ENCODE data around the gene PCOLCE2. TPM values are rescaled to one million over a fixed set of nuclear protein-coding genes. Genes with fewer than 3 reads are reported as not detected.
A peak's percentile ranks its signal among the peaks of the same experiment; 100 is the strongest.
"Not testable (repeated sequence)": the region's sequence is repeated elsewhere in the genome, so short reads cannot be mapped to it uniquely, and the experiment has no call there.

The PCOLCE2 gene
- polyA plus RNA-seq, 3 donors: 6.5 to 7.7 (median 6.9) TPM

DNA sequence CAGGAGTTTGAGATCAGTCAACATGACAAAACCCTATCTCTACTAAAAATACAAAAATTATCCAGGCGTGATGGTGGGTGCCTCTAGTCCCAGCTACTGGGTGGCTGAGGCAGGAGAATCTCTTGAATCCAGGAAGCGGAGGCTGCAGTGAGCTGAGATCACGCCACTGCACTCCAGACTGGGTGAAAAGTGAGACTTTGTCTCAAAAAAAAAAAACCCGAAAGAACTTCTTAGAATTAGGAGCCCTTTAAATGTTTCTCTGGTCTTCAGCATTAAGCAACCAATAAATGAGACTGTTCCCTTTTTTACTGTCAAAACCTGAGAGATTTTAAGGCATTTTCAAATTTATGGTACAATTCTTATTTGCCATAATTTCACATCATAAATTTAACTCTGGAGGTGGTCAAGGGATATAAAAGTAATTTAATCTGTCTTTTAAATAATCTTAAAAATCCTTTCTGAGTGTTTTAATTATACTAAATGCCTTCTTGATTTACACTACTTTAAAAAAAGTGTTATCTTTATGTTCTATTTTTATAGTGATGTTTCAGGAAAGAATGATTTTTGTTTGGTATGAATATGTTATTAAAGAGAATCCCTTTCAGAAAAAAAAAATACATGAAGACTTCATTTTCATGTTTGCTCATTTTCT lies 10.1 kb downstream of the PCOLCE2 start:
- DNase-seq (ENCODE audit: extremely low read depth in 1 of 11, low read depth in 9 of 11, low spot score in 4 of 11): no peak

DNA sequence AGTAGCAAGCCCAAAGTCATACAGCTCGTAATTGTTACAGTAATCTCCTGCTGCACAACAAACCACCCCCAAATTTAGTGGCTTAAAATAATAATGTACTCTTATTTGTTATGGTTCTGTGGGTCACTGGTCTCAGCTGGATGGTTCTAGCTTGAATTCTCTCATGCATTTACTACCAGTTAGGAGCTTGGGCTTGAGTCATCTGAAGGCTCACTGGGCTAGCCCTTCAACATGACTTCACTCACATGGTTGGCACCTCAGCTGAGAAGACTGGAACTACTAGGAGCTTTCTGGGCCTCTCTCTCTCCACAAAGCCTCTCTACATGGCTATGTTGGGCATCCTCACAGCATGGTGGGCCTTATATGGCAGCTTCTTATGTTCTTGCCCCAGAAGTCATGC lies 12.5 kb downstream of the PCOLCE2 start:
- no peak for DNase-seq (ENCODE audit: extremely low read depth in 1 of 11, low read depth in 9 of 11, low spot score in 4 of 11)

DNA sequence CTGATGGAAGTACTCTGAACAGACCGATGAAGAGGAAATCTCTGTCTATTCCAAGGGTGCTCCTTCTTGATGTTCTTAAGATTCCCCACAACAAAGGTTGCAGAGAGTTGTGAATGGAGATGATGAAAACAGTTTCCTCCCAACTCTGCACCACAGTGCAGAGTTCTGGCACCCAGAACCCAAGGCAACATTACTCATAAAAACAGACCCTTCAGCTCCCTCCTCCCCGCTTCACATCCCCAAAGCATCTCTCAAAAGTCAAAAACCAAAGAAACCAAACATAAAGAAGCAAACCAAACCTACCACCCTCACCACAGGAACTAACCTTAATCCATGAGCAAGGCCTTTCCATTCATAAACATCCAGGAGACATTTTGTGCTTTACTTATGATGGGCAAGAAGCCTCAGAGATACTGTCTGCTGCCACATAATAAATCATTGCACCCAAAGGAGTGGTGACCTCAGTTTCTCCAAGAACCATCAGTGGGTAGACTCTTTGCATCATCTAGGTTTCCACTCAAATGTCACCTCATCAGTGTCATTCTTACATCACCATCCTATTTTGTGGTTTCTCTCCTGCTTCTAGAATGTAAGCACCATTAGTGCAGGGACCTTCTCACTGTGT lies 13.2 kb downstream of the PCOLCE2 start:
- DNase-seq (ENCODE audit: extremely low read depth in 1 of 11, low read depth in 9 of 11, low spot score in 4 of 11): no peak

DNA sequence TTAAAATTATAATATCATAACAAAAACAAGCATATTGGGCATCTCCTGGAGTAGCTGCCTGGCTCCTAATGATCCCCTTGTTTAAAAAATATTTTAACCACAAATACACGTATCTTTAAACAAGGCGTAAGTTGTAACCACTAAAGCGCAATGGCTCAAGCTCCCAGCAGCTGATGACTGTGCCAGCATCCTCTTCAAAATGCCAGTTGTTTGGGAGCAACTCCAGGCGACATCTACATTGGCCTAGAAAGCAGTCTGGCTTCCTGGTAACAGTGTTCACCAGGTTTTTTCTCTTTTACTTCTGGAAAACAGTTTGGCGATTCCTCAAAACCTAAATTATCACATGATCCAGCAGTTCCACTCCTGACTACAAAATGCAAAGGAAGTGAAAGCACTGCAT lies 13.8 kb downstream of the PCOLCE2 start:
- no peak for DNase-seq (ENCODE audit: extremely low read depth in 1 of 11, low read depth in 9 of 11, low spot score in 4 of 11)

DNA sequence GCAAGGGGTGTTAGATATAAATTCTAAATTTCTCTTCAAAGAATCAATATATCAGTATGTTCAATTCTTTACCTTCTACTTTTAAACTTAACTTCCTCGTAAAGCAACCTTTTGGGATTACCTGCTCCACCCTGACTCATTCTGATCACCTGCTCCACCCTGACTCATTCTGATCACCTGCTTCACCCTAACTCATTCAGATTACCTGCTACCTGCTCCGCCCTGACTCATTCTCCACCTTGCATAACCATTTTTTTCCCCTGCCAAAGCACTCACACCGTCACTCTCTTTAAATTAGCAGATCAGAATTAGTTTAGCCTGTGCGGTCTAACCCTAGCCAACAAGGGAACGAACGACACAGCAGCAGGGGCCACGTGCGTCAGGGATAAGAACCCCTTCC lies 20.5 kb downstream of the PCOLCE2 start:
- not testable (repeated sequence) for DNase-seq (ENCODE audit: extremely low read depth in 1 of 11, low read depth in 9 of 11, low spot score in 4 of 11)

DNA sequence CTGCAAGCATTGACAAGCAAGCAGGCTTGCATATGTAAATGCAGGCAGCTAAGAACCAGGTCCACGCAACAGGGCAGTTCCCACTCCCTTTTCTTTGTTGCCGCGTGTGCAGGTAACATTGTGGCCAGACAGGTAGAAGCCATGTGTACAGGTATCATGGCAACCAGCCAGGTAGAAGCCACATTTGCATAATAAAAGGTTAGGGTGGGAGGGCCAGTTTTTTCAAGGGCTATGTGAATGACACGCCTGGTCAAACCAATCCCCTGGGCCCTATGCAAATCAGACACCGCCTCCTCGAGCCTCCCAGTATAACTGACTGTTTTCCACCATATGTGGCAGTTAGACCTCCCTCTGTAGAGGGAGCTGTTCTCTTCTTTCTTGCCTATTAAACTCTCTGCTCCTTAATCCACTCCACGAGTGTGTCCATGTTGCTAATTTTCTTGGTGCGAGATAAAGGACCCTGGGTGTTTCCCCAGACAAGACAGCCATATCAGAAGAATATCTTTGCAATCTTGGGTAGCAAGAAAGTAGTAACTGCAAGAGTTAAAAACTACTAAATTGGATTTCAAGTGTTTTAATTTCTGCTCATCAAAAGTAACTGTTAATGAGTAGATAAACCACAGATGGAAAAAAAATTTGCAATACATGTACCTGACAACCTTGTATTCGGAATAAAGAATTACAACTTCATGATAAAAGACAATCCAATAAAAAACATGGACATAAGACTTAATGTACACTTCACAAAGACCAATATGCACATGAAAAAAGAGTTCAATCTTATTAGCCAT lies 21.8 kb downstream of the PCOLCE2 start:
- peak in 3 of 11 donors; percentile 13 to 41 (median 40) for DNase-seq (ENCODE audit: extremely low read depth in 1 of 11, low read depth in 9 of 11, low spot score in 4 of 11)

DNA sequence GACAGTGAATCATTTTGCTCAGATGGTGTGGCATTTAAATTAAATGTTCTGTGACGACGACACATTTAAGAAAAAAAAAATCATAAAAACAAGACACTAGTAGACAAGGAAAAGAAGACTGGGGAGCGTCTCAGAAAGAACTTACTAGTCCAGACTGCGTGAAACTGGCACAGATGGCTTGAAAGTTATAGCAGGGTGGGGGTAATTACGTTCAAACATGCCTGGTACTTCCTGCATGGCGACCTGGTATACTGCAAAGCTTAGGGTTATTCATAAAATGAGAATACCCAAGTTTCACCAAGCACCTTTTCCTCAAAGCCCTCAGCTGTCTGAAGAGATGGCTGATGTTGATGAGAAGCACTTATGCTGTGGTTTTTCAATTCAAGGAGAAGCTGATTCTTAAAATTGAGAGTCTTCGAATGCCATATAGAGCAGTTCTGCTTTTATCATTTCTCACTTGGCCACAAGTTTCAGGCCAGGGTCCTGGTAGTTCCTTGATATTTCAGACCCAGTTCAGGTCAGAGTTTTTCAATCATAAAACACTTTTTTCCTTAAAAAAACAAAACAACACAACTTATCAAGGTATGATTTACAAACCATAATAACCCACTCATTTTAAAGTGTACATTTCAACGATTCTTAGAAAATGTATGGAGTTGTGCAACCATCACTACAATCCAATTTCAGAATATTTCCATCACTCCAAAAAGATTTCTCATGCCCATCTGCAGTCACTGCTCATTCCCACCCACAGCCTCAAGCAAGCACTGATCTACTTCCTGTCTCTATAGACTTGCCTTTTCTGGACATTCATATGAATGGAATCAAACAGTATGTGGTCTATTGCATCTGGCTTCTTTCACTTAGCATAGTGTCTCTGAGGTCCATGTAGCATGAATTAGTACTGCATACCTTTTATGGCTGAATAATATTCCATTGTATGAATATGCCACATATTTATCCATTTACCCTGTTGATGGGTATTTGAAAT lies 24.7 kb downstream of the PCOLCE2 start:
- DNase-seq (ENCODE audit: extremely low read depth in 1 of 11, low read depth in 9 of 11, low spot score in 4 of 11): no peak

DNA sequence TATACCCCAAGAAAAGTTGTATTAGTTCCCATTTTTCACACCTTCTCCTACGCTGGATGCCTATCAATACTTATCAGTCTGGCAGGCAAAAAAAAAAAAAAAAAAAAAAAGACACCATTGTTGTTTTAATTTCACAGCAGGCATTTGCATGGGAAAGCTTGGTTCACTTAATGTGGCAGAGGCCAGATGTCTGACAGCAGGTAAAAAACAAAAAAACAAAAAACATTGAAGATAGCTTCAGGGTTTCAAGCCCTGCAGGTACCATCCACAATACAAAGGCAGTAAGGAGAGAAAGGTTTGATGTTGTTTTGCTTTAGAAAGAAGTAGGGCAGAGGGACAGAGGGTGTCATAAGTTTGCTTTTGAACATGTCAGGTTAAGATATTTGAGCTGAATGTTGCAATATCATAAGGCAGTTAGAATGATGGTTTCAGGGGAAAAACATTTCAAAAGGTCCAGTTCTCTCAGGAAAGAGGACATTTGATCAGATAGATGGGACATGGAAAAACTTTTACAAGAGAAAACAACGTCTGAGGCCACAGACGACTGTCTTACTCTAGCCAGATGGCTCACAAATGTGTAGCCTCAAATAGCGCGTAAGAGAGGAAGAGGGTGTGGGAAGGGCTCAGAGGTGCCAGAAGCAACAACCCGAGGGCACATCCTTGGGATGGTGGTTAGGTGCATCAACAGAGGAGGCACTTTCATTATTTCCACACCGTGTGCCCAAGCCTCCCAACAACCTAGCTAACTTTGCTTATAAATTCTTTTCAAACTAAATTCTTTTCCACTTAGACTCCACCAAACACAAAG lies 25.7 kb downstream of the PCOLCE2 start:
- no peak for DNase-seq (ENCODE audit: extremely low read depth in 1 of 11, low read depth in 9 of 11, low spot score in 4 of 11)

DNA sequence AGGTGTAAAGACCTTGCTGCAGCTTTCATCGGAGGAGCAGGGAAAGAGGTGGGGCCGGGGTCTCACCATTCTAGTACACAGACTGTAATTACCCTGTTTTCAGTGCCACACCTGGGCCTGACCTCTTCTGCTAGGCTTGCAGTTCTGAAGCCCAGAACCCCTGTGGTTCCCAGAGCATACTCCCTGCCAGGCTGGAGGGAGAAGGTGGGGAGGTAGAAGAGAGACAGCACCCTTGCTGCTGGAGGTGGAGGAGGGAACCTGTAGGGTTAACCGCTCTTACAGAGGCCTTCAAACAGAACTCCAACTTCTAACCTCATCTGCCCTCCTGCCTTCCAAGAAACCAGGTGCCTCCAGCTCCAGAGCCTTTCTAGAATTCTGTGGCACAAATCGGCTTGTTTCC lies 27.0 kb downstream of the PCOLCE2 start:
- DNase-seq (ENCODE audit: extremely low read depth in 1 of 11, low read depth in 9 of 11, low spot score in 4 of 11): no peak

DNA sequence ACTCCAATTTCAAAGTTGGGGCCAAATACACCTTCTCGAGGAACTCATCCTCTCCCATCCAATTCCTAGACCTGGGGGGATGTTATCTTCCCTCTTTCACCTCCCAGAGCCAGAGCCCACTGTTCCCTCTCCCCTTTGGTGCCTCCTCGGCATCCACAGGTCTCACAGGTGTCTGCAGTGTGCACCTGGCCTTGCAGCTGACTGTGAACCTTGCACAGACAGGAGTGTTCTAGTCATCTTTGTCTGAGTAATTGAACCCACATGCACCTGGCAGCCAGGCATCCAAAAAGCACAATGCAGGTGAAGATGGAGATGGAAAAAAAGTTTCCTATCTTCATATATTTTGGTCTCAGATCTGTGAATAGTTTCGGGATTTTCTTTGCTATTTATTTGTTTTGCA lies 30.8 kb downstream of the PCOLCE2 start:
- DNase-seq (ENCODE audit: extremely low read depth in 1 of 11, low read depth in 9 of 11, low spot score in 4 of 11): no peak

DNA sequence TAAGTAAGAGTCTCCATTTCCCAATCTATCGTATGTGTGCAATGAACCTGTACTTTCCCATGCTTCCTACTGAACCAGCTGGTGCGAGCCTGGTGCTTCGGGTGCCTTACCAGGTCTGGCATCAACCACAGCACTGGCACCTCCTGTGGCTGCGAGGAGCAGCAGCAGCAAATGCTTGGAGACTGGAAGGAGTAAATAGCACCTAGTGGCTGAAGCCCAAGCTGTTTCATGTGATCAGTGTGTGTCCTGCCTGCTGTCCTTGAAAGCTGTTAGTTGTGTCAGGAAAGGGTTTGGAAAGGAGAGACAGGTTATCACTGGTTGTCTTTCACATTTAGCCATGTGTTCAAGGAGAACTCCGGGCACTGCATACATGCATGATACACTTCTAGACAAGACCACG lies 31.8 kb downstream of the PCOLCE2 start:
- peak in 2 of 11 donors; percentile 15 for DNase-seq (ENCODE audit: extremely low read depth in 1 of 11, low read depth in 9 of 11, low spot score in 4 of 11)

DNA sequence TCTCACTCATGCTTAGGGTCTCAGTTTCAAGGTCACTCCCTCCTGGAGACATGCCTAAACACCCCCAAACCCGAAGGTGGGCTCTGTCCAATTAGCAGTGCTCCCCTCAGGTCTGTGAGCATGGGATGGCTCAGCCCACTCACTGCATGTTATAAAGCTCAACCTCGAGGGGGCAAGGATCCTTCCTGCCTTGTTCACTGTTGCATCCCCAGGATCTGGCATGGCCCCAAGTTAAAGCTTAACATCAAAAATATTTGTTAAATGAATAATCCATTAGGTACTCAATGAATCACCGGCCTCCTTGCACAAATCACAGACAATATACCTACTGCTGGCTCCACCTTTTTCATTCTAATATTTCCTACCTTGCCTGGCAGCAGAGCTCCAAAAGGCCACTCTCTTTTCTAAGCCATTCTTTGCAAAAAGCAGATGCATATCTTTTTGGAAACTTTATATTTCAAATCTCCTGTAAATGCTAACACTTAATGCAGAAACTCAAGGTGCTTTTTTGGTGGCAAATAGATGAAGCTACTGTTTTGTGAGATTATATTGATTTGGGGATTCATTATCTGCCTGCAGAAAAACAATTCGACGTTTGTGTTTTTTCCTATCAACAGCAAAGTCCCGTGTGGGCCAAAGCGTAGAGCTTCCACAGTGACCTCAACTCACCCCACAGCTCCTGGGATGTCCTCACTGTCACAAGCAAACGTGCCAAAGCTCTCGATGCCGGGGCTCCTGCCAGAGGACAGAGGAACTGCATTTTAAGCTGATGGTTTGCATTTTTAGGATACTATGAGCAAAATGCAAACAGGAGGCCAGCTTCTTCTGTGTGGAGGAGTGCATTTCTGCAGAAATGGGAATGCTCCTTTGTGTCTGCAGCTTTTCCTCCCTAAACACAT lies 35.4 kb downstream of the PCOLCE2 start:
- DNase-seq (ENCODE audit: extremely low read depth in 1 of 11, low read depth in 9 of 11, low spot score in 4 of 11): peak in 8 of 11 donors; percentile 27 to 74 (median 42)

DNA sequence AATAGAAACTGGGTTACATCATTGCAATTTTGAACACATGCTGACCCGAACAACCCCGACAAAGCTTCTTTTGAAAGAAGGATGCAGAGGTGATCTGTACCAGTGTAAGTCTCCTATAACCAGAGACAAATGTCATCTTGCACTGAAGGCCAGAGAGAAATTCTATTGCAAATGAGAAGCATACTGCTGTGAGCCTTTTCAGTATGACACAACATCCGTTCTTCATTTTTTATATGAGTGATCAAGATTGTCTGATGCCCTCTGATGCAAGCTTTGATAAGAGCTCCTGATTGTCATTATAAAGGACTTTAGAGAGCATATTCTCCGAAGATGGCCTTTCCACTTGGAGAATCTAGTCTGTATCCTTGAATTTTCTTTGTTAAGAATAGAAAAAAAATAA lies 36.9 kb downstream of the PCOLCE2 start:
- no peak for DNase-seq (ENCODE audit: extremely low read depth in 1 of 11, low read depth in 9 of 11, low spot score in 4 of 11)

DNA sequence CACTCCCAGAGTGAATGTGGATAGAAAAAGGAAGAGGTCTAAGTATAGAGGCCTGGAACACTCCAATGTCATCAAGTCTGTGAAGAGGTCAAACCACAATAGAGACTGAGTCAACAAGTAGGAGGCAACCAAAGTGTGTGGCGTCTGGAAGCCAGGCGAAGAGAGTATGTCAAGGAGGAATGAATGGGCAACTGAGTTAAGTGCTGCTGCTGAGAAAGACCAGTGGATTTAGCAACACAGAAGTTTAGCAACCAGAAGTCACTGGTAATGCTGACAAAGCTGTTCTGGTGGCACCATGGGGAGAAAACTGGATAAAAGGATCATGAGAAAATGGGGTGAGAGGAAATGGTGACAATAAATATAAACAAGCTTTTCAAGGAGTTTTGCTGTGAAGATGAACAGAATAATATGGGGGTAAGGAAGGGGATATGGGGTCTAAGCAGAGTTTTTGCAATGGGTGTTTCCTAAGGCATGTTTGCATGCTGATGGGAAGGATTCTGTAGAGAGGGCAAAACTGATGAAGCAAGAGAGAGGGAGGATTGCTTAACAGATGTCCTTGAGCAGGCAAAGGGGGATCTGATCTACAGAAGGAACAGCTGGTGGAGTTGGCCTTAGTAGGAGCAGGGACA lies 38.4 kb downstream of the PCOLCE2 start:
- DNase-seq (ENCODE audit: extremely low read depth in 1 of 11, low read depth in 9 of 11, low spot score in 4 of 11): no peak

DNA sequence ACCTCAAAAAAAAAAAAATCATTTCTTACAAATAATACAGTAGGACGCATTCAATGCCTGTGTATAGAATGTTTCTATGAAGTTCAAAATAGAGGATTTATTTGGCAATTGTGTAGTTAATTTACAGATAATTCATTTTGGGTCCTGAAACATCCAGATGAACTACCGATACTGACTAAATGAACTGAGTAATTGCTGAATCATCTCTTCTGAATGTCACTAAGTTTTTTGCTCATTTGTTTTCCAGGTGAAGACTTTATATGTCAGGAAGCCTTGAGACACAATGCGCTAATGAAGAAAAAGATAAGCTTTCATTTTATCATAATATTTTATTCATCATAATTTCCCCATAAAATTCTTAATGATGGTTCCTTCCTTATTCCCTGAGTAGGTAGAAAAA lies 39.7 kb downstream of the PCOLCE2 start:
- no peak for DNase-seq (ENCODE audit: extremely low read depth in 1 of 11, low read depth in 9 of 11, low spot score in 4 of 11)

DNA sequence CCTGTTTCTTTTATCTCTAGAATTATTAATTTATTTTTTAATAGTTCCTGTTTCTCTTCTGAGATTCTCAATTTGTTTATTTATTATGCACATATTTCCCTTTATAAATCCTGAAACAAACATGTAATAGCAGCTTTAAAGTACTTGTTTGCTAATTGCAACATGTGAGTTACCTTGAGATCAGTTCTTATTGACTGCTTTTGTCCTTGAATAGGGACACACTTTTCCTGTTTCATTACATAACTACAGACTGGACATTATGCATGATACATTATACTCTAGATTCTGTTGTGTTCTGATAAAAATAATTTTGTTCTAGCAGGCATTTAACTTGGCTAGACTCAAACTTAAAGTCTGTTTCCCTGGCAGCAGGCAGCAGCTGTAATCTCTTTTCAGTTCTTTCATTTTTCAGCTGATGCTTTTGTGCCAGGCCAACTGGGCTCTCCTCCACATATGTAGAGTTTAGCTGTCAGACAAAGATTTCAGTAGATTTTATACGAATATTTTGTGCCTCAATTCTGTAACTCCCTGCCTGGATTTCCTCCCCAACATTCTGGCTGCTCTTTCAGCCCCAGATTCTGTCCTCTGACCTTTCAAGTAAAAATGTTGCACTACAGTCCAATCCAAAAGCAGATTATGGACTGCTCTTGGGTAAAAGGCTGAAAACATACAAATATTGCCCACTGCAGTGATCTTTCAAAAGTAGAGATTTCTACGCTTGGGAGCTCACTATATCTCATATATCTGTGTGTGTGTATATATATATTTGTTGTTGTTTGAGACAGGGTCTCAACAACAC lies 41.9 kb downstream of the PCOLCE2 start:
- DNase-seq (ENCODE audit: extremely low read depth in 1 of 11, low read depth in 9 of 11, low spot score in 4 of 11): no peak
